H1 (cell line): ENCODE data around the gene LCN15. TPM values are rescaled to one million over a fixed set of nuclear protein-coding genes. Genes with fewer than 3 reads are reported as not detected.
A peak's percentile ranks its signal among the peaks of the same experiment; 100 is the strongest.

ENCODE experiments used
- CTCF ChIA-PET: fragments of 300-600 bp; sonication (Branson Sonifier 250); formaldehyde crosslinking; loops from one replicate; lab custom pipeline; 2021; ENCODE audit not compliant: partially characterized antibody; lab: Charles Lee
- POLR2A ChIA-PET: fragments of 300-600 bp; sonication (Branson Sonifier 250); formaldehyde crosslinking; loops from one replicate; lab custom pipeline; 2021; ENCODE audit warnings: inconsistent platforms; ENCODE audit not compliant: partially characterized antibody; lab: Charles Lee
- DNase-seq, 2 experiments: peaks; one replicate each; pipeline versions ENCODE4 v3.0.0 to v3.0.0-alpha.2; 2010 to 2022; ENCODE audit warnings: low spot score in 2 of 2, low read depth in 1 of 2, mixed read lengths in 1 of 2
- FAIRE-seq: peaks from 2 replicates; lab custom pipeline; 2011; peaks lifted over from hg19 to GRCh38; lab: Jason Lieb, UNC
- H2AFZ ChIP-seq: 2 replicates; pipeline ENCODE4 v1.8.1; 2012; ENCODE audit warnings: low read length, inconsistent platforms
- H2AK5ac ChIP-seq: 2 replicates; pipeline ENCODE4 v1.6.1; 2013; ENCODE audit warnings: low read depth, low read length
- H2BK120ac ChIP-seq: replicated peaks from 2 replicates; pipeline ENCODE3; 2013; ENCODE audit warnings: low read depth, low read length, inconsistent platforms
- H2BK12ac ChIP-seq: 2 replicates; pipeline ENCODE4 v1.6.1; 2013; ENCODE audit warnings: low read depth, low read length
- H2BK15ac ChIP-seq: 2 replicates; pipeline ENCODE4 v1.6.1; 2013; ENCODE audit warnings: low read length
- H2BK20ac ChIP-seq: 2 replicates; pipeline ENCODE4 v1.6.1; 2013; ENCODE audit warnings: low read length
- H2BK5ac ChIP-seq: 2 replicates; pipeline ENCODE4 v1.6.1; 2013; ENCODE audit warnings: low read depth, low read length
- H3K14ac ChIP-seq: 2 replicates; pipeline ENCODE4 v1.6.1; 2013; ENCODE audit warnings: inconsistent platforms; ENCODE audit not compliant: insufficient read length
- H3K18ac ChIP-seq: 2 replicates; pipeline ENCODE4 v1.6.1; 2013; ENCODE audit warnings: low read length; ENCODE audit errors: extremely low read depth
- H3K23ac ChIP-seq: 2 replicates; pipeline ENCODE4 v1.6.1; 2013; ENCODE audit warnings: inconsistent platforms; ENCODE audit not compliant: insufficient read length
- H3K23me2 ChIP-seq: 2 replicates; pipeline ENCODE4 v1.6.1; 2013; ENCODE audit warnings: low read depth, low read length
- H3K27ac ChIP-seq: 2 replicates; pipeline ENCODE4 v1.6.1; 2011; ENCODE audit warnings: low read depth, low read length, inconsistent platforms
- H3K27me3 ChIP-seq, 4 experiments: replicated peaks in 1 of 4; 1 replicate in 1 of 4; 2 replicates in 3 of 4; pipeline versions ENCODE4 v1.6.1 to v1.8.1; 2011 to 2013; ENCODE audit warnings: low read length in 3 of 4, mild to moderate bottlenecking in 3 of 4, inconsistent platforms in 2 of 4, mixed read lengths in 2 of 4, moderate library complexity in 1 of 4; ENCODE audit not compliant: control insufficient read depth in 3 of 4, insufficient read depth in 3 of 4; ENCODE audit errors: extremely low read depth in 1 of 4
- H3K36me3 ChIP-seq, 4 experiments: 2 replicates each; pipeline versions ENCODE4 v1.6.1 to v1.8.1; 2011 to 2013; ENCODE audit warnings: mild to moderate bottlenecking in 4 of 4, low read length in 3 of 4, moderate library complexity in 2 of 4, control low read depth in 1 of 4, inconsistent platforms in 1 of 4; ENCODE audit not compliant: insufficient read depth in 4 of 4, control insufficient read depth in 2 of 4
- H3K4ac ChIP-seq: replicated peaks from 2 replicates; pipeline ENCODE3; 2013; ENCODE audit warnings: low read length, low read depth, mixed read lengths, inconsistent platforms; ENCODE audit not compliant: insufficient read length
- H3K4me1 ChIP-seq, 4 experiments: replicated peaks in 1 of 4; 1 replicate in 1 of 4; 2 replicates in 3 of 4; pipeline versions ENCODE4 v1.6.1 to v1.8.1; 2011 to 2013; ENCODE audit warnings: low read length in 3 of 4, inconsistent platforms in 2 of 4, mixed read lengths in 1 of 4; ENCODE audit not compliant: insufficient read depth in 4 of 4, control insufficient read depth in 3 of 4
- H3K4me2 ChIP-seq, 2 experiments: 2 replicates each; pipeline versions ENCODE4 v1.6.1 to v1.8.1; 2011 to 2013; ENCODE audit warnings: low read depth in 2 of 2, low read length in 2 of 2, control low read depth in 1 of 2, inconsistent platforms in 1 of 2, mild to moderate bottlenecking in 1 of 2; ENCODE audit not compliant: insufficient read depth in 1 of 2
- H3K4me3 ChIP-seq, 4 experiments: fragments of 200-600, 300-600 bp in 1 of 4; sonication (generic), shearing (Covaris generic), sonication (Bioruptor Twin) in 1 of 4; 2 replicates each; pipeline versions ENCODE4 v1.5.1 to v1.8.1; 2011 to 2016; ENCODE audit warnings: low read length in 4 of 4, low read depth in 3 of 4, control low read depth in 2 of 4, inconsistent platforms in 2 of 4, mild to moderate bottlenecking in 2 of 4, mixed read lengths in 1 of 4, moderate library complexity in 1 of 4; ENCODE audit not compliant: insufficient read depth in 2 of 4; ENCODE audit errors: extremely low read depth in 1 of 4
- H3K56ac ChIP-seq: replicated peaks from 2 replicates; pipeline ENCODE3; 2013; ENCODE audit warnings: low read depth, mild to moderate bottlenecking, mixed read lengths, low read length, inconsistent platforms; ENCODE audit not compliant: insufficient read length
- H3K79me1 ChIP-seq: 2 replicates; pipeline ENCODE4 v1.6.1; 2013; ENCODE audit warnings: low read depth, low read length, control low read depth
- H3K79me2 ChIP-seq, 2 experiments: 2 replicates each; pipeline versions ENCODE4 v1.6.1 to v1.8.1; 2012 to 2013; ENCODE audit warnings: low read length in 2 of 2, mild to moderate bottlenecking in 2 of 2, inconsistent platforms in 1 of 2; ENCODE audit not compliant: insufficient read depth in 2 of 2, control insufficient read depth in 1 of 2
- H3K9ac ChIP-seq, 4 experiments: replicated peaks in 1 of 4; 1 replicate in 1 of 4; 2 replicates in 3 of 4; pipeline versions ENCODE4 v1.6.1 to v1.8.1; 2011 to 2013; ENCODE audit warnings: low read depth in 3 of 4, low read length in 3 of 4, control low read depth in 2 of 4, mild to moderate bottlenecking in 2 of 4, moderate library complexity in 2 of 4, inconsistent platforms in 1 of 4; ENCODE audit errors: extremely low read depth in 1 of 4
- H3K9me3 ChIP-seq, 2 experiments: 2 replicates each; pipeline versions ENCODE4 v1.6.1 to v1.8.1; 2012 to 2013; ENCODE audit warnings: mild to moderate bottlenecking in 2 of 2, moderate library complexity in 2 of 2, control low read depth in 1 of 2, inconsistent platforms in 1 of 2, low read depth in 1 of 2, low read length in 1 of 2, mixed read lengths in 1 of 2; ENCODE audit not compliant: insufficient read depth in 2 of 2
- H4K20me1 ChIP-seq, 2 experiments: replicated peaks in 1 of 2; 2 replicates each; pipeline versions ENCODE3 to v1.8.1; 2011 to 2013; ENCODE audit warnings: inconsistent platforms in 2 of 2, low read length in 2 of 2, mild to moderate bottlenecking in 1 of 2; ENCODE audit not compliant: insufficient read depth in 2 of 2, control insufficient read depth in 1 of 2
- H4K5ac ChIP-seq: 2 replicates; pipeline ENCODE4 v1.6.1; 2013; ENCODE audit warnings: low read length, low read depth, mixed read lengths, inconsistent platforms; ENCODE audit not compliant: insufficient read length
- H4K8ac ChIP-seq: 2 replicates; pipeline ENCODE4 v1.8.0; 2013; ENCODE audit warnings: mild to moderate bottlenecking, moderate library complexity, low read length, inconsistent platforms; ENCODE audit not compliant: insufficient read depth; ENCODE audit errors: extremely low read depth
- H4K91ac ChIP-seq: replicated peaks from 2 replicates; pipeline ENCODE3; 2013; ENCODE audit warnings: low read length, mixed read lengths, inconsistent platforms; ENCODE audit not compliant: insufficient read length
- ATF3 ChIP-seq: IDR thresholded peaks from 2 replicates; pipeline ENCODE4 v1.6.1; 2011; ENCODE audit warnings: low read depth, mild to moderate bottlenecking, low read length; ENCODE audit not compliant: insufficient read depth
- CREB1 ChIP-seq: IDR thresholded peaks from 2 replicates; pipeline ENCODE4 v1.6.1; 2012; ENCODE audit warnings: inconsistent platforms
- EGR1 ChIP-seq: IDR thresholded peaks from 2 replicates; pipeline ENCODE4 v1.6.1; 2011; ENCODE audit warnings: low read depth, low read length, borderline replicate concordance
- NRF1 ChIP-seq: IDR thresholded peaks from 2 replicates; pipeline ENCODE4 v1.6.1; 2011; ENCODE audit warnings: mild to moderate bottlenecking, low read depth, low read length, improper control_type of control experiment
- RAD21 ChIP-seq, 2 experiments: IDR thresholded peaks in 1 of 2; conservative IDR thresholded peaks in 1 of 2; 2 replicates each; pipeline ENCODE4 v1.6.1; 2011; ENCODE audit warnings: low read depth in 2 of 2, low read length in 2 of 2, improper control_type of control experiment in 1 of 2, inconsistent platforms in 1 of 2, mild to moderate bottlenecking in 1 of 2, moderate library complexity in 1 of 2
- SIX5 ChIP-seq: IDR thresholded peaks from 2 replicates; pipeline ENCODE4 v1.6.1; 2011; ENCODE audit warnings: mild to moderate bottlenecking, low read depth, low read length
- TBP ChIP-seq: IDR thresholded peaks from 2 replicates; pipeline ENCODE4 v1.6.1; 2011; ENCODE audit warnings: low read depth, low read length, improper control_type of control experiment
- YY1 ChIP-seq: IDR thresholded peaks from 2 replicates; pipeline ENCODE4 v1.6.1; 2011; ENCODE audit warnings: low read depth, mild to moderate bottlenecking, low read length
- WGBS, 2 experiments: shearing (Covaris generic) in 1 of 2; methylation state at CpG; one replicate each; pipeline versions ENCODE4 v1.1.6 to v1.1.7; 2013 to 2015; ENCODE audit warnings: low lambda C conversion rate in 2 of 2, mixed read lengths in 2 of 2, inconsistent platforms in 1 of 2, low coverage in 1 of 2, missing lambda C conversion rate in 1 of 2; ENCODE audit not compliant: insufficient replicate concordance in 2 of 2, insufficient coverage in 1 of 2, insufficient read length in 1 of 2; ENCODE audit errors: extremely low coverage in 1 of 2, missing lambda C conversion rate in 1 of 2; 5-methylcytosine and 5-hydroxymethylcytosine counted together
- polyA plus RNA-seq, 7 experiments: library from polyadenylated mRNA; depleted of rRNA in 3 of 7; stranded (reverse) in 5 of 7; unstranded in 2 of 7; fragments of >200 nt in 5 of 7; fragments of 200-250 nt in 2 of 7; gene quantifications; 1 replicate in 5 of 7; 2 replicates in 1 of 7; 4 replicates in 1 of 7; pipeline versions ENCODE4 v1.2.1 to v1.2.3, GENCODE V29; 2011 to 2013; ENCODE audit warnings: missing spikeins in 2 of 7, mixed read lengths in 2 of 7
- total RNA-seq: library from RNA; stranded (reverse); fragmentation: NEBNext Ultra II Directional; extraction: Animal tissue kit (Norgen Biotek cat#: 25700); gene quantifications from 2 replicates; pipeline ENCODE4 v1.2.1, GENCODE V29; 2021

Gene LCN15
- total and polyA plus RNA-seq, 2 of the 8 experiments (the other 6 are each of a cell fraction or from before 2014, with no cell fraction given) = 0.08 to 0.47 TPM

DNA sequence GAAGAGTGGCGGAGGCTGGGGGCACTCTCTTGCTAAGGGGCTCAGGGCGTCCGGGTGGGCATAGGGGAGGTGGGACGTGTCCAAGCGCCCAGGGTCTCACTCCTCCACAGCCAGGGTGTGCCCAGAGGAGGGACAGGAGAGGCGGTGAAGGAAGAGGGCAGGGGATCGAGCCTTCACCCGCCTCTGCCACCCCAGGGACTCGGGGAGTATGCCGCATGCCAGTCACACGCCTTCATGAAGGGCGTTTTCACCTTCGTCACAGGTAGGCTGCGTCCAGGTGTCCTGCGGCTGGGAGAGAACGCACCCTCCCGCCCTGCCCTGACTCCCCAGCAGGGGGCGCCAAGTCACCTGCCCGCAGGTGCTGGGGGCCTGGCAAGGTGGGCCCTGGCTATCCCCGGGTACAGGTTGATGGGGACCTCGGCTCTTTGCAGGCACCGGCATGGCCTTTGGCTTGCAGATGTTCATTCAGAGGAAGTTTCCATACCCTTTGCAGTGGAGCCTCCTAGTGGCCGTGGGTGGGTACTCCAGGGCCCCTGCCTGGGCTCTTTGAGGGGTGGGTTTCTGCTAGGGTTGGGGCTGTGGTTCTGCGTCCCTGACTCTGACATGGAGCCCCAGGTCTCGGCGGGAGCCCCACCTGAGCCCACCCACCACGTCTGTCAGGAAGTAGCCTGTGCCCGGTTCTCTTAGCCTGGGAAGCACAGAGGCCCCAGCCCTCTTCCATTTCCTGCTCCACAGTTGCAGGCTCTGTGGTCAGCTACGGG, 27.4 kb upstream of the LCN15 start:
- Histone ChIP-seq H2AK5ac (no peak overlapping the region), H2AFZ (no peak overlapping the region), H3K9me3 (no peaks in the 10 kb centered on the region), H2BK120ac (no peak overlapping the region), H3K27me3 (no peaks in the 10 kb centered on the region), H2BK12ac (no peak overlapping the region; the same call in 1 of the 2 replicates), H2BK15ac (0 out of 2 replicates have a peak overlapping the region, but pooled peaks have one; percentile 25), H4K91ac (peak overlapping the region; percentile 61), H3K79me2 (no peaks in the 10 kb centered on the region), H3K9ac (peak overlapping the region in 3 of 4 experiments; percentile 33 to 71 (median 69); a peak in 5 of 7 replicates), H4K5ac (peak overlapping the region; percentile 28), H3K23me2 (no peaks in the 10 kb centered on the region; the same call in 1 of the 2 replicates), H2BK20ac (no peak overlapping the region), H3K4ac (peak overlapping the region; percentile 27), H3K14ac (no peak overlapping the region), H3K4me1 (peaks cover 0 to 10% (median 5%) of the 10 kb centered on the region in 4 experiments; a peak in 4 of 7 replicates), H3K23ac (no peak overlapping the region), H3K56ac (no peak overlapping the region), H3K36me3 (no peaks in the 10 kb centered on the region), H2BK5ac (peak overlapping the region; percentile 77; the same call in 1 of the 2 replicates), H3K4me3 (peak overlapping the region; percentile 61 to 84 (median 81)), H4K8ac (peak overlapping the region; percentile 59; the same call in 1 of the 2 replicates), H3K27ac (peak overlapping the region; percentile 78), H3K79me1 (no peaks in the 10 kb centered on the region; the same call in 1 of the 2 replicates), H3K18ac (no peak overlapping the region; the same call in 1 of the 2 replicates), H3K4me2 (peak overlapping the region; percentile 71 to 94), H4K20me1 (peaks cover 0 to 8% of the 10 kb centered on the region in 2 experiments)
- peak in 1 of 2 experiments; percentile 91 for DNase-seq
- 28% methylated on average over 15 of the region's 29 CpGs; no CpG with 5 or more reads in 1 of the 2 experiments for WGBS, 2 experiments
- ChIA-PET POLR2A (interaction anchor here (1.5 kb wide), 1 partner anchor 16 kb away, joined by 3 read pairs; the partner anchor contains the start of gene RABL6), CTCF (interaction anchor here (0.7 to 2.0 kb wide), 13 partner anchors 9 to 243 kb away, joined by 3 to 16 read pairs (median 5); no protein-coding TSS in a partner anchor)
- FAIRE-seq = no peak
- no peak for TF ChIP-seq EGR1
- peak; percentile 64; the same call in 1 of the 2 replicates for TF ChIP-seq YY1
- peak; percentile 49 to 63 for TF ChIP-seq RAD21 (IDR thresholded peaks at IDR 0.05 in 1 of 2, conservative IDR thresholded peaks at IDR 0.05 in 1 of 2; ENCODE audit: low read depth in 2 of 2, low read length in 2 of 2)
- TF ChIP-seq ATF3 = no peak
- peak; percentile 51 for TF ChIP-seq CREB1
- no peak for TF ChIP-seq SIX5
- TF ChIP-seq TBP = no peak; the same call in 1 of the 2 replicates
- no peak for TF ChIP-seq NRF1
